K562 (cell line): ENCODE data around the gene CLDN5. TPM values are rescaled to one million over a fixed set of nuclear protein-coding genes. Genes with fewer than 3 reads are reported as not detected.

Experiments used
- ATAC-seq: fragments of 200-7000 bp; cut with Tn5 transposase; 3 replicates; pipeline ENCODE4 v1.9.1; 2020; ENCODE audit warnings: moderate library complexity
- BruUV-seq: library from RNA; stranded (reverse); fragments of 400-500 nt; replicated peaks from 2 replicates; lab custom pipeline; 2021; lab: Mats Ljungman, UMichigan
- CTCF ChIA-PET: fragments of 300-600 bp; formaldehyde crosslinking; extraction: SDS; loops from one replicate; lab custom pipeline; 2021; ENCODE audit warnings: low intra/inter-chr PET ratio; lab: Yijun Ruan, JAX
- POLR2A ChIA-PET: fragments of 300-600, 350-650 bp; sonication (Branson Sonifier 250); formaldehyde crosslinking; extraction: SDS; loops from one replicate; lab custom pipeline; 2021; ENCODE audit warnings: antibody characterized with exemption, inconsistent platforms; lab: Yijun Ruan, JAX
- DNase-seq, 4 experiments: peaks; one replicate each; pipeline versions ENCODE4 v3.0.0 to v3.0.0-alpha.2; 2011 to 2018; ENCODE audit warnings: low spot score in 3 of 4, mixed read lengths in 3 of 4; ENCODE audit errors: extremely low read depth in 1 of 4
- FAIRE-seq: peaks from 2 replicates; lab custom pipeline; 2011; peaks lifted over from hg19 to GRCh38; lab: Jason Lieb, UNC
- H2AFZ ChIP-seq: 2 replicates; pipeline ENCODE4 v1.6.0; 2011; ENCODE audit warnings: low read depth, low read length, control low read depth, inconsistent platforms
- H3K27ac ChIP-seq: fragments of 200-600 bp; 3 replicates; pipeline ENCODE4 v1.8.0; 2011; ENCODE audit warnings: low read depth, mild to moderate bottlenecking, control low read depth, inconsistent platforms, low read length, moderate library complexity, mixed read lengths; ENCODE audit errors: extremely low read depth
- H3K27me3 ChIP-seq, 2 experiments: fragments of 300-600 bp in 1 of 2; 2 replicates in 1 of 2; 3 replicates in 1 of 2; pipeline versions ENCODE4 v1.6.0 to v1.8.0; 2011; ENCODE audit warnings: inconsistent platforms in 2 of 2, low read length in 2 of 2, mild to moderate bottlenecking in 1 of 2, mixed read lengths in 1 of 2, moderate library complexity in 1 of 2; ENCODE audit not compliant: control insufficient read depth in 2 of 2, insufficient read depth in 2 of 2
- H3K36me3 ChIP-seq: fragments of 300-600 bp; 3 replicates; pipeline ENCODE4 v1.8.0; 2011; ENCODE audit warnings: mild to moderate bottlenecking, low read length, inconsistent platforms; ENCODE audit not compliant: control insufficient read depth, insufficient read depth
- H3K4me1 ChIP-seq, 2 experiments: fragments of 200-600 bp in 1 of 2; replicated peaks in 1 of 2; 2 replicates in 1 of 2; 3 replicates in 1 of 2; pipeline versions ENCODE4 v1.5.1 to v1.8.0; 2011; ENCODE audit warnings: inconsistent platforms in 2 of 2, low read length in 2 of 2, mild to moderate bottlenecking in 1 of 2, mixed read lengths in 1 of 2, moderate library complexity in 1 of 2; ENCODE audit not compliant: control insufficient read depth in 2 of 2, insufficient read depth in 2 of 2
- H3K4me2 ChIP-seq: 2 replicates; pipeline ENCODE4 v1.6.1; 2011; ENCODE audit warnings: low read length, control low read depth, inconsistent platforms, mixed read lengths; ENCODE audit not compliant: insufficient read depth
- H3K4me3 ChIP-seq: fragments of 200-600 bp; sonication (generic), shearing (Covaris generic); 2 replicates; pipeline ENCODE4 v1.5.1; 2016; ENCODE audit warnings: control low read depth, inconsistent platforms
- H3K79me2 ChIP-seq: fragments of 200-600 bp; 3 replicates; pipeline ENCODE4 v1.8.0; 2011; ENCODE audit warnings: low read length, inconsistent platforms; ENCODE audit not compliant: control insufficient read depth, insufficient read depth
- H3K9ac ChIP-seq, 2 experiments: 2 replicates each; pipeline versions ENCODE4 v1.6.0 to v1.6.1; 2011; ENCODE audit warnings: low read depth in 2 of 2, low read length in 2 of 2, control low read depth in 1 of 2, inconsistent platforms in 1 of 2, mild to moderate bottlenecking in 1 of 2, mixed read lengths in 1 of 2; ENCODE audit not compliant: insufficient read depth in 1 of 2
- H3K9me1 ChIP-seq: one replicate; pipeline ENCODE4 v1.6.0; 2011; ENCODE audit warnings: inconsistent platforms, mild to moderate bottlenecking, low read length, moderate library complexity; ENCODE audit not compliant: control insufficient read depth, insufficient read depth
- H3K9me3 ChIP-seq: replicated peaks from 2 replicates; pipeline ENCODE4 v1.5.1; 2011; ENCODE audit warnings: low read depth, low read length, inconsistent platforms; ENCODE audit not compliant: control insufficient read depth, insufficient read depth
- H4K20me1 ChIP-seq: replicated peaks from 2 replicates; pipeline ENCODE4 v1.6.1; 2011; ENCODE audit warnings: low read length, inconsistent platforms, mixed read lengths; ENCODE audit not compliant: control insufficient read depth, insufficient read depth
- CHD7 ChIP-seq: fragments of 200-600 bp; sonication (generic); IDR thresholded peaks from one replicate; pipeline ENCODE4 v1.6.1; 2012; ENCODE audit warnings: mild to moderate bottlenecking, low read depth, low read length, inconsistent platforms
- RREB1 ChIP-seq: fragments of 250-450 bp; sonication (Bioruptor Pico); IDR thresholded peaks from 2 replicates; pipeline ENCODE4 v1.4.0; 2020
- SETDB1 ChIP-seq: IDR thresholded peaks from one replicate; pipeline ENCODE4 v1.6.1; 2012; ENCODE audit warnings: low read length, control low read depth, inconsistent platforms
- ZNF707 ChIP-seq: fragments of 250-450 bp; sonication (Bioruptor Pico); conservative IDR thresholded peaks from 2 replicates; pipeline ENCODE4 v1.8.0; 2022; ENCODE audit warnings: inconsistent platforms, mild to moderate bottlenecking, moderate library complexity
- WGBS: fragments of 100-300 bp; shearing (Covaris generic); methylation state at CpG from one replicate; pipeline ENCODE4 v1.1.6; 2016; ENCODE audit warnings: low coverage, mixed read lengths; ENCODE audit not compliant: insufficient coverage; ENCODE audit errors: missing lambda C conversion rate; 5-methylcytosine and 5-hydroxymethylcytosine counted together
- in situ Hi-C: fragments of 300-500 bp; cut with MboI; formaldehyde crosslinking; loops from 4 replicates; pipeline ENCODE4 v1.15.0; 2018; ENCODE audit warnings: inconsistent platforms, mixed read lengths
- intact Hi-C: fragments of 100-400 bp; cut with micrococcal nuclease; formaldehyde crosslinking; loops from 2 replicates; pipeline ENCODE4 v1.14.2; 2022
- polyA plus RNA-seq, 8 experiments: library from polyadenylated mRNA; depleted of rRNA in 4 of 8; stranded (reverse) in 5 of 8; unstranded in 3 of 8; fragments of >200 nt; fragmentation: Nextera tagmentation in 2 of 8; fragmentation: Illumina TruSeq in 1 of 8; extraction: Ambion mirVana in 2 of 8; extraction: Trizol in 1 of 8; gene quantifications; 2 replicates each; pipeline versions ENCODE4 v1.2.1 to v1.2.3, GENCODE V29; 2011 to 2014; ENCODE audit warnings: inconsistent platforms in 1 of 8, missing spikeins in 1 of 8
- total RNA-seq, 7 experiments: library from RNA; depleted of rRNA in 6 of 7; stranded (reverse); fragments of >200 nt in 6 of 7; fragmentation: Illumina TruSeq in 2 of 7; extraction: Trizol in 2 of 7; gene quantifications; 2 replicates each; pipeline versions ENCODE4 v1.2.1 to v1.2.3, GENCODE V29; 2011 to 2021; ENCODE audit warnings: low replicate concordance in 1 of 7

CLDN5 gene
- total and polyA plus RNA-seq, 9 of the 15 experiments (the other 6 are each of a cell fraction or from before 2014, with no cell fraction given): 0.20 TPM; not detected in 8

GRCh38 chr22:19476023-19476422 is 48.2 kb downstream of the CLDN5 start:
- DNase-seq (no peak), FAIRE-seq (no peak), ATAC-seq (no peak)
- H2AFZ ChIP-seq: no peak overlapping the region
- peaks cover 51% of the 10 kb centered on the region for H4K20me1 ChIP-seq
- ChIA-PET CTCF (no interaction called here), POLR2A (interaction anchor here (0.6 to 5.4 kb wide), 4 partner anchors 12 to 144 kb away, joined by 3 to 148 read pairs (median 4); no protein-coding TSS in a partner anchor)
- peaks cover 7 to 15% of the 10 kb centered on the region in 2 experiments for H3K4me1 ChIP-seq
- intact Hi-C loops: loop anchor here (5.0 kb wide), 4 partner anchors 79 to 354 kb away; partner anchors contain the start of gene DGCR2
- BruUV-seq: no TSS peak
- H3K36me3 ChIP-seq: peaks cover 66% of the 10 kb centered on the region
- H3K9me3 ChIP-seq: no peaks in the 10 kb centered on the region
- no peaks in the 10 kb centered on the region for H3K27me3 ChIP-seq
- H3K4me2 ChIP-seq: no peak overlapping the region
- no peaks in the 10 kb centered on the region for H3K9me1 ChIP-seq
- 69% methylated on average over 3 of the region's 3 CpGs for WGBS
- peak overlapping the region in 1 of 2 experiments; percentile 15; a peak in 1 of 4 replicates for H3K9ac ChIP-seq
- H3K4me3 ChIP-seq: no peak overlapping the region
- H3K27ac ChIP-seq: no peak overlapping the region
- peaks cover 80% of the 10 kb centered on the region for H3K79me2 ChIP-seq
- in situ Hi-C loops: no loop called here
- TF ChIP-seq CHD7 (peak; percentile 65), RREB1 (CRISPR knock-in tag) (0 out of 2 replicates have a peak, but pooled peaks have one; percentile 33), ZNF707 (CRISPR knock-in tag) (0 out of 2 replicates have a peak, but pooled peaks have one; percentile 10), SETDB1 (peak; percentile 76)
